Activated CD4-positive, CD25-positive, alpha-beta regulatory T cell treated with anti-CD3 and anti-CD28 coated beads, Interleukin-2, amount 50 U/mL, for 72 hours (primary cell): ENCODE data around the gene PTEN.
A peak's percentile ranks its signal among the peaks of the same experiment; 100 is the strongest.
"Not testable (repeated sequence)": the region's sequence is repeated elsewhere in the genome, so short reads cannot be mapped to it uniquely, and the experiment has no call there.

ENCODE experiments used
- DNase-seq: peaks from one replicate; pipeline ENCODE4 v3.0.0; 2021

The PTEN gene

GRCh38 chr10:87863053-87863943 is at the start of gene PTEN, which contains the start of gene KLLN:
Gene PTEN, plus strand, starts transcription at chr10:87863625. Its CDS starts 845 bp downstream, at chr10:87864470.
Gene KLLN, minus strand, starts transcription at chr10:87863533. Its CDS starts 1,046 bp downstream, at chr10:87862487.
- peak; percentile 86 for DNase-seq

- no peak for DNase-seq
Observed at GRCh38 chr10:87816163-87816897, 47.1 kb upstream of the PTEN start.

GRCh38 chr10:87816898-87817608 is 46.4 kb upstream of the PTEN start:
- DNase-seq, result no peak

GRCh38 chr10:87817609-87818504 is 45.6 kb upstream of the PTEN start, which contains the start of gene ATAD1:
Gene ATAD1, minus strand, starts transcription at chr10:87818226. Its CDS starts 3,627 bp downstream, at chr10:87814599.
- peak; percentile 83 for DNase-seq

GRCh38 chr10:87818505-87819288 is 44.7 kb upstream of the PTEN start:
- DNase-seq, result peak; percentile 53

GRCh38 chr10:87819289-87819585 is 44.2 kb upstream of the PTEN start:
- DNase-seq, result no peak

- no peak for DNase-seq
Observed at GRCh38 chr10:87826653-87827052, 36.8 kb upstream of the PTEN start.

GRCh38 chr10:87827681-87828080 is 35.7 kb upstream of the PTEN start:
- no peak for DNase-seq

GRCh38 chr10:87829051-87829450 is 34.4 kb upstream of the PTEN start:
- not testable (repeated sequence) for DNase-seq

- no peak for DNase-seq
Observed at GRCh38 chr10:87829986-87830729, 33.3 kb upstream of the PTEN start.

- no peak for DNase-seq
Observed at GRCh38 chr10:87836098-87836497, 27.3 kb upstream of the PTEN start.

GRCh38 chr10:87837445-87837844 is 26.0 kb upstream of the PTEN start:
- DNase-seq, result no peak

GRCh38 chr10:87838650-87839049 is 24.8 kb upstream of the PTEN start:
- no peak for DNase-seq

GRCh38 chr10:87841186-87841585 is 22.2 kb upstream of the PTEN start:
- no peak for DNase-seq

GRCh38 chr10:87842220-87842641 is 21.2 kb upstream of the PTEN start:
- no peak for DNase-seq

- DNase-seq, result no peak
Observed at GRCh38 chr10:87842776-87843497, 20.5 kb upstream of the PTEN start.

- no peak for DNase-seq
Observed at GRCh38 chr10:87843714-87844113, 19.7 kb upstream of the PTEN start.

GRCh38 chr10:87844837-87845623 is 18.4 kb upstream of the PTEN start:
- DNase-seq, result no peak

- no peak for DNase-seq
Observed at GRCh38 chr10:87845624-87845998, 17.8 kb upstream of the PTEN start.
